Thyroid gland (tissue), 4 donors: ENCODE results near the gene LYRM9.

Experiments used
- CTCF ChIP-seq, 6 experiments: fragments of 200-600 bp in 3 of 6; fragments of 450-650 bp in 3 of 6; sonication (generic) in 3 of 6; IDR thresholded peaks; one replicate each; pipeline ENCODE4 v1.5.1; 2016 to 2019; ENCODE audit warnings: antibody characterized with exemption in 6 of 6, mild to moderate bottlenecking in 2 of 6, inconsistent platforms in 1 of 6, moderate library complexity in 1 of 6
- POLR2A ChIP-seq, 2 donors: fragments of 450-650 bp; IDR thresholded peaks; one replicate each; pipeline ENCODE4 v1.6.1; 2017; ENCODE audit warnings: antibody characterized with exemption in 2 of 2, mild to moderate bottlenecking in 2 of 2, moderate library complexity in 1 of 2

GRCh38 chr17:27899525-27899924, 6.4 kb upstream of the LYRM9 start:
- no peak for TF ChIP-seq POLR2A (IDR thresholded peaks at IDR 0.05)
- no peak for TF ChIP-seq CTCF (IDR thresholded peaks at IDR 0.05)
